Heart left ventricle (tissue), 16 donors: ENCODE results near the gene PRRT1B. TPM values are rescaled to one million over a fixed set of nuclear protein-coding genes. Genes with fewer than 3 reads are reported as not detected.
A peak's percentile ranks its signal among the peaks of the same experiment; 100 is the strongest.

Source experiments
- ATAC-seq, 4 donors: fragments of 200-7000 bp; cut with Tn5 transposase; one replicate each; pipeline ENCODE4 v1.9.1; 2020 to 2022; ENCODE audit warnings: moderate library complexity in 4 of 4, mild to moderate bottlenecking in 3 of 4, moderate number of reproducible peaks in 1 of 4
- DNase-seq, 5 donors: peaks; one replicate each; pipeline ENCODE4 v3.0.0-alpha.2; 2020
- H3K27ac ChIP-seq, 12 donors: fragments of 200-600 bp; sonication (generic) in 4 of 12; one replicate each; pipeline versions ENCODE4 v1.5.0 to v1.8.0; 2016 to 2022; ENCODE audit warnings: mild to moderate bottlenecking in 2 of 12
- H3K27me3 ChIP-seq, 9 donors: fragments of 200-600 bp; sonication (generic) in 2 of 9; one replicate each; pipeline versions ENCODE4 v1.5.1 to v1.8.0; 2016 to 2022; ENCODE audit warnings: mild to moderate bottlenecking in 3 of 9
- H3K36me3 ChIP-seq, 9 donors: fragments of 200-600 bp; sonication (generic) in 2 of 9; one replicate each; pipeline versions ENCODE4 v1.5.0 to v1.8.0; 2018 to 2022; ENCODE audit warnings: mild to moderate bottlenecking in 2 of 9
- H3K4me1 ChIP-seq, 12 donors: fragments of 200-600 bp; sonication (generic) in 4 of 12; one replicate each; pipeline versions ENCODE4 v1.5.0 to v1.8.0; 2016 to 2022; ENCODE audit warnings: mild to moderate bottlenecking in 3 of 12
- H3K4me3 ChIP-seq, 12 donors: fragments of 200-600 bp; sonication (generic) in 4 of 12; one replicate each; pipeline versions ENCODE4 v1.5.0 to v1.8.0; 2017 to 2022; ENCODE audit warnings: mild to moderate bottlenecking in 9 of 12, moderate library complexity in 4 of 12
- H3K9me3 ChIP-seq, 12 donors: fragments of 200-600 bp; sonication (generic) in 4 of 12; one replicate each; pipeline versions ENCODE4 v1.5.0 to v1.8.0; 2016 to 2022; ENCODE audit warnings: mild to moderate bottlenecking in 1 of 12
- CTCF ChIP-seq, 12 donors: fragments of 200-600 bp; sonication (generic) in 4 of 12; IDR thresholded peaks; one replicate each; pipeline versions ENCODE4 v1.5.0 to v1.8.0; 2018 to 2022; ENCODE audit warnings: antibody characterized with exemption in 12 of 12, mild to moderate bottlenecking in 5 of 12
- POLR2A ChIP-seq, 2 donors: fragments of 450-650 bp; IDR thresholded peaks; one replicate each; pipeline ENCODE4 v1.6.1; 2017; ENCODE audit warnings: antibody characterized with exemption in 2 of 2, mild to moderate bottlenecking in 2 of 2, moderate library complexity in 2 of 2
- WGBS, 4 donors: extraction: QIAGEN DNeasy Blood & Tissue Kit in 2 of 4; methylation state at CpG; one replicate each; pipeline versions ENCODE4 v1.1.5 to v1.1.7; 2013 to 2018; 5-methylcytosine and 5-hydroxymethylcytosine counted together
- intact Hi-C, 10 donors: fragments of 100-400 bp; cut with DNase I; formaldehyde crosslinking; loops; one replicate each; pipeline versions ENCODE4 v1.11.1 to v1.14.2; 2022
- polyA plus RNA-seq, 2 donors: library from polyadenylated mRNA; stranded (reverse); fragments of 200-250 nt; gene quantifications; one replicate each; pipeline ENCODE4 v1.2.3, GENCODE V29; 2013
- total RNA-seq, 9 donors: library from RNA; depleted of rRNA in 2 of 9; stranded (reverse); fragments of >200 nt in 2 of 9; fragmentation: NEBNext Ultra II Directional in 3 of 9; extraction: Animal tissue kit (Norgen Biotek cat#: 25700) in 3 of 9; gene quantifications; one replicate each; pipeline versions ENCODE4 v1.1.0 to v1.2.4, GENCODE V29; 2016 to 2023
- donor health status: ischemic (EF 13 %, LVEDD 7.1; RV severe dilation, severe dysfunction).
- donor health status: healthy with polysubstance abuse.
- donor health status: DM: no; HTN: yes; CAD: no.
- donor health status: DM: no; HTN: no; CAD: no.
- donor health status: ischemic (EF 25% LVEDD 6.9; RV normal size, moderate dysfunction).
- donor health status: ischemic (EF 25% LVEDD 5.7; RV mildly dilated, moderate dysfunction).
- donor health status: healthy.
- donor health status: DM: yes; HTN: yes; CAD: no.
- donor health status: ischemic (EF 35%, LVEDD 5.7; RV mildly dilated, moderate dysfunction).
- donor health status: nonischemic (EF 11% LVEDD 7.7; RV severe dilation, severe dysfunction).
- donor health status: DM: yes; HTN: yes; CAD: no.
- donor health status: PGD.
- donor health status: ischemic (EF 29% LVEDD 5.4; RV normal size, mild dysfunction).
- donor health status: nonischemic (EF 23%, LVEDD 6.1; RV moderate dilation, normal function).

Gene PRRT1B
- total and polyA plus RNA-seq, 11 donors = not detected

- no peak for ATAC-seq
- peak in 1 of 5 donors; percentile 16 for DNase-seq
- Histone ChIP-seq H3K36me3 (peaks cover 0 to 100% (median 89%) of the 10 kb centered on the region in 9 donors), H3K27ac (no peak overlapping the region), H3K9me3 (no peaks in the 10 kb centered on the region), H3K4me3 (no peak overlapping the region), H3K4me1 (peaks cover 0 to 24% (median 9%) of the 10 kb centered on the region in 12 donors), H3K27me3 (no peaks in the 10 kb centered on the region)
- WGBS, 4 donors = 96 to 98% (median 98%) methylated on average over 6 to 13 of the region's 13 CpGs
- TF ChIP-seq POLR2A (IDR thresholded peaks at IDR 0.05) (no peak), CTCF (IDR thresholded peaks at IDR 0.05) (no peak)
- intact Hi-C loops = loop anchor here in 2 of 10 donors (10.0 kb wide), 1 partner anchor 223 kb away; the partner anchor contains the start of gene RAPGEF1 (in 2 of the 2)
These were observed 23.5 kb upstream of the PRRT1B start for GRCh38 chr9:131521822-131522221.

- DNase-seq = no peak
- intact Hi-C loops = loop anchor here in 2 of 10 donors (10.0 kb wide), 1 partner anchor 222 kb away; the partner anchor contains the start of gene RAPGEF1 (in 2 of the 2)
- TF ChIP-seq POLR2A (IDR thresholded peaks at IDR 0.05) = no peak
- peaks cover 0 to 100% (median 93%) of the 10 kb centered on the region in 9 donors for H3K36me3 ChIP-seq
- no peaks in the 10 kb centered on the region for H3K27me3 ChIP-seq
- no peak overlapping the region for H3K27ac ChIP-seq
- no peaks in the 10 kb centered on the region for H3K9me3 ChIP-seq
- WGBS, 4 donors = 92 to 94% (median 93%) methylated on average over 29 of the region's 29 CpGs
- peaks cover 0 to 17% (median 8%) of the 10 kb centered on the region in 12 donors for H3K4me1 ChIP-seq
- H3K4me3 ChIP-seq = no peak overlapping the region
- no peak for ATAC-seq
These were observed 22.9 kb upstream of the PRRT1B start for GRCh38 chr9:131522257-131523085.

GRCh38 chr9:131523086-131523388 is 22.3 kb upstream of the PRRT1B start:
- DNase-seq = no peak
- intact Hi-C loops = loop anchor here in 2 of 10 donors (10.0 kb wide), 1 partner anchor 222 kb away; the partner anchor contains the start of gene RAPGEF1 (in 2 of the 2)
- TF ChIP-seq POLR2A (IDR thresholded peaks at IDR 0.05) = no peak
- no peak for TF ChIP-seq CTCF (IDR thresholded peaks at IDR 0.05)
- ATAC-seq = no peak
- Histone ChIP-seq H3K9me3 (no peaks in the 10 kb centered on the region), H3K4me1 (peaks cover 0 to 12% (median 5%) of the 10 kb centered on the region in 12 donors), H3K27me3 (no peaks in the 10 kb centered on the region), H3K36me3 (peaks cover 0 to 100% (median 94%) of the 10 kb centered on the region in 9 donors), H3K27ac (no peak overlapping the region), H3K4me3 (no peak overlapping the region)
- WGBS, 4 donors = 85 to 92% (median 91%) methylated on average over 9 of the region's 9 CpGs

GRCh38 chr9:131523451-131524435 is 21.6 kb upstream of the PRRT1B start:
- WGBS, 4 donors = 83 to 84% (median 84%) methylated on average over 22 to 29 of the region's 29 CpGs
- no peak for DNase-seq
- peak in 3 of 4 donors; percentile 3 to 5 (median 4) for ATAC-seq
- peaks cover 0 to 100% (median 95%) of the 10 kb centered on the region in 9 donors for H3K36me3 ChIP-seq
- intact Hi-C loops = loop anchor here in 2 of 10 donors (10.0 kb wide), 1 partner anchor 221 kb away; the partner anchor contains the start of gene RAPGEF1 (in 2 of the 2)
- no peaks in the 10 kb centered on the region for H3K27me3 ChIP-seq
- H3K9me3 ChIP-seq = no peaks in the 10 kb centered on the region
- no peak overlapping the region for H3K27ac ChIP-seq
- H3K4me3 ChIP-seq = no peak overlapping the region
- H3K4me1 ChIP-seq = peaks cover 0 to 5% (median 0%) of the 10 kb centered on the region in 12 donors
- TF ChIP-seq POLR2A (IDR thresholded peaks at IDR 0.05) (no peak), CTCF (IDR thresholded peaks at IDR 0.05) (no peak)
